GM19372 (cell line): ENCODE data around the gene SORL1.
"Not testable (repeated sequence)": the region's sequence is repeated elsewhere in the genome, so short reads cannot be mapped to it uniquely, and the experiment has no call there.

Experiments
- ATAC-seq: cut with Tn5 transposase; IDR thresholded peaks from one replicate; pipeline ENCODE4 v1.9.1; 2021; ENCODE audit warnings: mild to moderate bottlenecking, low read depth, moderate library complexity; ENCODE audit not compliant: unreplicated experiment

SORL1 gene

DNA sequence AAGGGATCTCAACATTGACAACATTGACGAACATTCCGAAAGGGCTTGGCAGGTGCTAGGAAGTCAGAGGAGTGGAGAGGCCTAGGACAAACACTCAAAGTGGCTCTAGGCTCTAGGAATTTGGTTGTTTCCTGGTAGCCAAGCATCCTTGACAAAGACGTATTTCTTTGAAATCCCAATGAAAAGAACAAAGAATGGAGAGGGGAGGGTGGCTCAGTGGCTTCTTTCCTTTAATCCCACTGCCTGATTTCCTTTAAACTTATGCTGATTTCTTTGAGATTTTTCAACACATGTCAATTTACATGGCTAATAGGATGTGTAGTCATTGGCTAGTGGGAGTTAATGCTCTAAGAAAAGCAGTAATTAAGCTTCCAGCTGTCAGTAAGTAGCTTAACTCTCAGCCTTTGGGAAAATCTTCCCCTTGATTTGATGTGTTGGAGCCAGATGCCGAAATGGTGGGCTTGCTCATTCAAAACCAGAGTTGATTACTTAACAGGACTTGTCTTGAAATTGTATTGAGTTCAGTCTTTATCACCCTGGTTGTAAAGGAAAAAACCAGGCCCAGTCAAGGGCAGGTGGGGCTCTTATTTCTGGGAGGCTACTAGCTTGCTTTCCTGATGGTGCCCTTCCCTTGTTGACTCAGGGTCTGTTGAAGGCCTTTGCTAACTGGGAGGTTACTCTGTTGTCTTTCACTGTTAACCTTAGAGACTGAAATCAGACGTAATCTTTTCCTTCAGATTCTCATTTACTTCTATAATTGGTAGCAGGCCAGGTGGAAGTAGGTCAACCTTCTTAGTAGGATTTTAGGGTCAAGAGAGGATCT lies 45.3 kb downstream of the SORL1 start:
- ATAC-seq: no peak

GRCh38 chr11:121499405-121499804 lies 47.3 kb downstream of the SORL1 start:
- no peak for ATAC-seq

DNA sequence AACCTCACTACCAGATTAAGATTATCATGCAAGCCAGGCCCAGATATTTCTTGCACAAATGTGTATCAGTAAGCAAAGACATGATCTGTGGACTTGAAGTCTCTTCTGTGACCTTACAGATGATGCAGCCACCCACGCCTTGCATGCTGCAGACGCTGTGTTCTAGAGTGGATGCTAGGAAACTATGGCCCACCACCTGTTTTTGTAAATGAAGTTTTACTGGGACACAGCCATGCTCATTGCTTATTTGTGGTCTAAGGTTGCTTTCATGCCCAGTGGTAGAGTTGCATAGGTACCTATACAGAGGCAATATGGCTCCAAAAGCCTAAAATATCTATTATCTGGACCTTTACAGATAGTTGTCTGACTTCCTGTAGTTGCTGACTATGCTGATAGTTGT lies 48.2 kb downstream of the SORL1 start:
- ATAC-seq: no peak

DNA sequence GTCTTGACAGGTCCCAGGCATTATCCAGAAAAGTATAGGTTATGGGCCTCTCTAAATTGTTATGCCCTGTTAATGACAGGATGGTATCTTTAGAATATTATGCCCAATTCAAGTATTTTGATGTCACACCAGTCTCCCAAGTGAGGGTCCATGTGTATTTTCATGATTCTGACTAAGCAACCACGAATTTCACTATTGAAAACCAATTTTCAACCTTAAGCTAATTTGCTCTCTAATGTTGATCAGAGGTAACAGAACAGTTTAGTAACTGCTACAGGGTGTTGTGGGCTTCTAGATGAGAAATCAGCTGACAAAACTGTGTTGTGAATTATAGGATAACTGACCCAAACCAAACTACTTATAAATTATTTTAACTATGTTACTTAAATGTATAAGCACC lies 48.6 kb downstream of the SORL1 start:
- no peak for ATAC-seq

GRCh38 chr11:121503051-121503450 lies 50.9 kb downstream of the SORL1 start:
- no peak for ATAC-seq

GRCh38 chr11:121506237-121506636 lies 54.1 kb downstream of the SORL1 start:
- not testable (repeated sequence) for ATAC-seq

GRCh38 chr11:121508449-121508848 lies 56.3 kb downstream of the SORL1 start:
- ATAC-seq: no peak

GRCh38 chr11:121510438-121510837 lies 58.3 kb downstream of the SORL1 start:
- no peak for ATAC-seq

DNA sequence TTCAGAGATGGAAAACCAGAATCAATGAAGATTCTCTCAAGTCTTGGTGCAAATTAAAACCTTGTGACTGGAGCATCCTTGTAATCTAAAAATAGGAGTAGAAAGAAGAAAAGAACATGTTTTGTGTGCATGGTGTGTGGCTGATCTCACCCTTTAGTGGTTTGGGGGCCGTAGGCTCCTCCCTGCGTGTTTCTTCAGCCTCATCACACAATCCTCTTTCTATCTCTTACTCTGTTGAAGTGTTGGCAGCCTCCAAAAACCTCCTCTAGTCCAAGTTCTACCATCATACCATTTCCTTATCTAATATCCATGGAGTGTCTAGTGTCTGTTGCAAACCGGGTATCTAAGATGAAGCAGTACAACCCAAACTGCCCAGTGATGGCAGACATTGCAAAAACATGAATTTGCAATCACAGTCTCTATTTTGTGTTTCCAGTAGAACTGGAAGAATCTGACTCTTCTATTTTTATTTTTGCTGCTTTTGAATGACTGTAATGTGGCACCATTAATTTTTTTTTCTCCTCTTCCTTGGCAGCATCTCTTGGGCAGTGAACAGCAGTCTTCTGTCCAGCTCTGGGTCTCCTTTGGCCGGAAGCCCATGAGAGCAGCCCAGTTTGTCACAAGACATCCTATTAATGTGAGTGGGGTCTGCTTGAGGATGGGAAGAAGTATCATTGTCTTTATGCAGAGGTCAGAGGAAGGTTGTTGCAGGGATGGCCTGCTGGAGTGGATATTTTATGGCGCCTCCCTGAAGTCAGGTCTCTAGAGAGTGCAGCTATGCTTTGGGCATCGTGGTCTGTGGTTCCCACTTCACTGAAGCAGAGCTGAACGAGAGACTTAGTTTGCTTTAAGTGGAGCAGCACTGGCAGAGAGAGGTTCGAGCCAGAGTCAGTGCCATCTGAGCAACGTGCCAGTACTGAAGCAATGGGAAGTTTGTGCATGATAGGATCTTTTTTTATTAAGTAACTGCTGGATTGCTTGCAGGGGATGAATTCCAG lies 60.7 kb downstream of the SORL1 start:
- ATAC-seq: no peak

- ATAC-seq: no peak
These were observed 61.7 kb downstream of the SORL1 start for GRCh38 chr11:121513807-121514206.

DNA sequence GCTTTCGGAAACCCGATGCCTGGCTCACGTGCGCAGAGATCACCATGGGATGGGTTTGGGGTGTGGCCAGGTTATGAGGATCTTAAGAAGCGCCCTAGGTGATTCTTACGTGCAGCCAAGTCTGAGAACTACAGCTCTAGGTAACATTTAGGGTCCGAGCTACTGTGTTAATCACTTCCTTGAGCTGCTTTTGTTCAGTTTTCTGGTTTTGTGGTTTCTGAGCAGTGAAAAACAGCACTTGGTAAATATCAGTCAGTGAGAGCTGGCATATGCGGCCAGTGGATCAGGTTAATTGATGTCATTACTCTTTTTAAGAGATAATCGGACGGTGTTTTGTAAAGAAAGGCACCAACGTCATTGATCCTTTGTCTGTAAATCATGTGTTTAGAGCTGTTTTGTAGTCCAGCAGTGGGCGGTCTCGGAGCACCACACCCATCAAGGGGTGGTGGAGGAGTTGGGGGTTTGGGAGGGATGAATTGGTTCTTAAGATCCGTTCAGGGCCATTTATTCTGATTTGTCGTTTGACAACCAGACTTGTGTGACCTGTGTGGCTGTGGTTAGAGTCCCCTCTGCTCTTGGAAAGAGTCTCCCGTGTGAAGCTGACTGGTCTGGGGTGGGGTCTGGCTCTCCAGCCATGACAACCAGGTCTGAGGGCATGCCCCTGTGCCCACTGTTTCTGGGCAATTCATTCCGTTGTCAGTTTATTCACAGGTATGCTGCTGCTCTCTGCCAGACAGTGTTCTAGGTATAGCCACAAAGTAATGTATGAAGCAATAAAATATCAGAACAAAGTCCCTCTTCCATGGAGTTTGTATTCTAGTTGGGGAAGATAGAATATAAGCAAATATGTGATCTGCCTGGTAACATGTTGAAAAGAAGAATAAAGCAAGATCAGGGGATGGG lies 62.6 kb downstream of the SORL1 start:
- ATAC-seq: no peak

- no peak for ATAC-seq
These were observed 63.2 kb downstream of the SORL1 start for GRCh38 chr11:121515335-121515671.

- ATAC-seq: no peak
These were observed 65.9 kb downstream of the SORL1 start for GRCh38 chr11:121517996-121518395.

GRCh38 chr11:121520243-121521144 lies 68.4 kb downstream of the SORL1 start:
- no peak for ATAC-seq

GRCh38 chr11:121521145-121522042 lies 69.3 kb downstream of the SORL1 start:
- ATAC-seq: no peak

DNA sequence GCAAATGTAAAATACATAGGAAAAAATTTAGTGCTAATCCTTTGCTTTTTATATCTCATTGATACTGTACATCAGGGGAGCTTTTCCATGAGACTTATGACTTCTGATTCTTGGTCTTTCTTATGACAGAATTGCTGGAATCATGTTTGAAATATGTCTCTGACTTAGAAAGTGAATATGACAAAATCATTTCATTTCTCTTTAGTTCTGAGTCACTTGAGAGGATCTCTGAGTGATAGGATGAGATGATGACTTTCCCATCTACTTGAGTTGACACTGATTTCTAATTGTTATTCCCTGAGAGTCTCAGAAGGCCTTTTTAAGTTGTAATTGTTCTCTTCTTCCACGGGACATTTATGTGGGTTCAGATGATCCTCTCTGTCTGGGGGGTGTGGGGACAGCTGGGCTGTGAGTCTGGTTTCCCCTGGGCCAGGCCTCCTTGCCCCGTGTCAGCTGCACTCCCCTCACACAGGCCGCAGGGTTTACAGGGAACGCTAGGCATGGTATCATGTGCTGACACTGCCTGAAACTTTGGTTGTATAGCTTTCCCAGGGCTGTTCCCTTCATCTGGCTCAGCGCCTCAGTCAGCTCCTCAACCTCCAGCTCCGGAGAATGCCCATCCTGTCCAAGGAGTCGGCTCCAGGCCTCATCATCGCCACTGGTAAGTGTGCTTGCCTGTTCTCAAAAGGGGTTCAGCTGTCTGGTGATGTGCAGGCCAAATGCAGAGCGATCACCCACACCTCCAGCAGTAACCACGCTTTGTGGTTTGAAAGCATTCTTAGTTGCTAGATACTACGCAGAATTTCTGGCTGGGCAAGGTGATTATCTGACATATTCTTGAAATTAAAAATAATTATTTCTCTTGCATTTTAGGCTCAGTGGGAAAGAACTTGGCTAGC lies 70.2 kb downstream of the SORL1 start:
- no peak for ATAC-seq

DNA sequence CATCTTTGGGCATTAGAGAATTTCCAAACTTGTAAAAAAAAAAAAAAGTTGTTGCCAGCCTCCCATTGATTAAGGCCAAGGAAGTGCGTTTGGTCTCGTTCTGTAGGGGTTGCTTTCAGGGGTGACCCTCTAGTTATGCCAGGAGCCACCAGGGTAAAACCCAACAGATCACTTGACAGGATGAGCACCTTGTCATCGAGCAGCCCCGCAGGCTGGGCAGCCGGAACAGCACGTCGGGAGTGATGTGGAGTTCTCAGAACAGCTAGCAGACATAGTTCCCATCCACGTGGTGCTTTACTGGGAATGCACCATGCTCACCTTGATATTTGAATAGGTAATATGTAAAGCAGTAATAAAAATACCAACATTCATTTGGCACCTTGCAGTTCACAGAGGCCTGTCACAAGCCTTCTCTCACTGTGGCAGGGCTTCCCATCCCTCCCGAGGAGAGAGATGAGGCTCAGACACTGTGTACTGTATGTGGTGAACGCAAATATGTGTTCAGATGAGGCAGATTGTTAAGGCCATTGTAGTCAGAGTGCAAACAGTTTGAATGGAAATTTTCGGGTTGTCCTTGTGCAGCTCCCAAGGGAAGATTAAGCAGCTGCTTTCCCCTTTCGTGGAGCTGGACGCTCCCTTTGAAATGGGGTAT lies 71.6 kb downstream of the SORL1 start:
- no peak for ATAC-seq
